RKO (cell line): Measurements from ENCODE around the gene SRCIN1.
"Not testable (repeated sequence)": the region's sequence is repeated elsewhere in the genome, so short reads cannot be mapped to it uniquely, and the experiment has no call there.

Experiments
- DNase-seq: peaks from one replicate; pipeline ENCODE4 v3.0.0-alpha.2; 2016; ENCODE audit warnings: low spot score

SRCIN1 gene

GRCh38 chr17:38510421-38511149 is 95.2 kb downstream of the SRCIN1 start:
- DNase-seq: no peak

DNA sequence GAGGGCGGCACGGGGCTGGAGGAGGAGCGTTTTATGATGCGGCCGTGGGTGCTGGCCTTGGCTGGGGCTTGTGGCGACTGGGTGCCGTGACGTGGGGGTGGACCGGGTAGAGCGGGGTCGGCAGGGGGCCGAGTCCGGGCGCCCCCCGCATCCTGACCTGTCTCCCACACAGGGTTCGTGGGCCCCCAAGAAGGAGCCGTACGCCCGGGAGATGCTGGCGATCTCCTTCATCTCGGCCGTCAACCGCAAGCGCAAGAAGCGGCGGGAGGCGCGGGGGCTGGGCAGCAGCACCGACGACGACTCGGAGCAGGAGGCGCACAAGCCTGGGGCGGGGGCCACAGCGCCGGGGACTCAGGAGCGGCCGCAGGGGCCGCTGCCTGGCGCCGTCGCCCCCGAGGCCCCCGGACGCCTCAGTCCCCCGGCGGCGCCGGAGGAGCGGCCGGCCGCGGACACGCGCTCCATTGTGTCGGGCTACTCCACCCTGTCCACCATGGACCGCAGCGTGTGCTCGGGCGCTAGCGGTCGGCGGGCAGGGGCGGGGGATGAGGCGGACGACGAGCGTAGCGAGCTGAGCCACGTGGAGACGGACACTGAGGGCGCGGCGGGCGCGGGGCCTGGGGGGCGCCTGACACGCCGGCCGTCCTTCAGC is 95.9 kb downstream of the SRCIN1 start:
- DNase-seq: no peak

- peak; percentile 74 for DNase-seq
Measured at GRCh38 chr17:38508954-38509771, 96.6 kb downstream of the SRCIN1 start.

- DNase-seq: no peak
Measured at GRCh38 chr17:38508570-38508950, 97.2 kb downstream of the SRCIN1 start.

- DNase-seq: no peak
Measured at GRCh38 chr17:38507921-38508569, 97.7 kb downstream of the SRCIN1 start.

GRCh38 chr17:38507436-38507835 is 98.3 kb downstream of the SRCIN1 start:
- no peak for DNase-seq

- no peak for DNase-seq
Measured at GRCh38 chr17:38504216-38504615, 101.5 kb downstream of the SRCIN1 start.

DNA sequence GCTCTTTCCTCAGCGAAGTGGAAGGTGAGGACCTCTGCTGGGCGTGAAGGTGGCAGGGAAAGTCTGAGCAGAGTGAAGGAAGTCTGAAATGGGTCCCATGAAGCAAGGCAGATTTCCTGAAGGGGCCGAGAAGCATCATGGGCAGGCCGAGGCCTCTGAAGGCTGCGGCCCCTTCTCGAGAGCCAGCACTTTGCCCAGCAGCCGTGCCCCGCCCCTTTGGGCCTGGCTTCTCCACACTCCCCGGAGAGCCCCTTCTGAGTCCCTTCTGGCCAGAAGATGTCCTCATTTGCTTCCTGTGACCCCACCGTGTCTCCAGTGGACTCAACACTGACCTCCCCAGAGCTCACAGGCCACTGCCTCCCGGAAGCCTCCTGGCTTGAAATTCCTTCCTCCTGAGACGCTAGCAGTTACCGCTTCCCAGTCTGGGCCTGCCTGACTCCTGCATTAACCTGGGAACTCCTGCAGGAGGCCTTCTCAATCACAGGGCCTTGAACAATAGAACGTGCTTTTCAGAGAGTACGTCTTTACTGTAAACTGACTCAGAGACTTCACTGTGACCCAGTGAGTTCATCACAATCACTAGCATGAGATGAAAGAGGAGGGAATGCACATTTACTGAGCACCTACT is 102.4 kb downstream of the SRCIN1 start:
- DNase-seq: not testable (repeated sequence)

GRCh38 chr17:38501718-38502117 is 104.0 kb downstream of the SRCIN1 start:
- DNase-seq: not testable (repeated sequence)

- DNase-seq: not testable (repeated sequence)
Measured at GRCh38 chr17:38499230-38499629, 106.5 kb downstream of the SRCIN1 start.

DNA sequence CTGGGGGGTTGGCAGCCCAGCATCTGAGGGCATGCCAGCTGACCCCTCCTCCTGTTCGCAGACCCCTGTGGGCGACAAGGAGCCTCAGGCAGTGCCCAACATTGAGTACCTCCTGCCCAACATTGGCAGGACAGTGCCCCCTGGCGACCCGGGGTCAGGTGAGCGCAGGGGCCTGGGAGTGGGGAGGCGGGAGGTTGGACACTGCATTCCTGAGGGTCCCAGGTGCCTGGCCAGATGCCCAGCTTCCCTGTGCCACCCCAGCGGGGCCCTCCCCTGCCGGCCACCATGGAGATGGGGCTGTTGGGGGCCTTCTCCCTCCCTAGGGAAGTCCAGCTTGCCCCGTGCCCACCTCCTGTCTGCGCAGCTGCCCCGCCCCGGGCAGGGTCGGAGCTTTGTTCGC is 107.4 kb downstream of the SRCIN1 start:
- no peak for DNase-seq

- not testable (repeated sequence) for DNase-seq
Measured at GRCh38 chr17:38497656-38498055, 108.1 kb downstream of the SRCIN1 start.

DNA sequence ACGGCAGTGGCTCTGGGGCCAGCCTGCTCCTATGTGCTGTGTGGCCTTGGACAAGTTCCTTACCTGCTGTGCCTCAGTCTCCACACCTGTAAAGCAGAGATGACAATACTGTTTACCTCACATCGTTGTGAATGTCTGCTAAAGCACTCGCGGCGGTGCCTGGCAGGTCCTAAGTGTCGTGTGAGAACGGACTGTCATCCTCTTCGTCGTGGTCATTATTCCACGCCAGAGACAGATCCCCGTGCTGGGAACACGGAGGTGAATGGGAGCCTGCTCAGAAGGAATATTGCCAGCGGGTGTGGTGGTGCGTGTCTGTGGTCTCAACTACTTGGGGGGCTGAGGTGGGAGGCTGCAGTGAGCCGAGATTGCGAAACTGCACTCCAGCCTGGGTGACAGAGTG is 111.6 kb downstream of the SRCIN1 start:
- not testable (repeated sequence) for DNase-seq

- DNase-seq: peak; percentile 89
Measured at GRCh38 chr17:38492067-38493040, 113.4 kb downstream of the SRCIN1 start.

- DNase-seq: not testable (repeated sequence)
Measured at GRCh38 chr17:38491346-38492066, 114.2 kb downstream of the SRCIN1 start.

- DNase-seq: not testable (repeated sequence)
Measured at GRCh38 chr17:38489774-38490173, 116.0 kb downstream of the SRCIN1 start.

- not testable (repeated sequence) for DNase-seq
Measured at GRCh38 chr17:38485681-38486298, 120.0 kb downstream of the SRCIN1 start.

DNA sequence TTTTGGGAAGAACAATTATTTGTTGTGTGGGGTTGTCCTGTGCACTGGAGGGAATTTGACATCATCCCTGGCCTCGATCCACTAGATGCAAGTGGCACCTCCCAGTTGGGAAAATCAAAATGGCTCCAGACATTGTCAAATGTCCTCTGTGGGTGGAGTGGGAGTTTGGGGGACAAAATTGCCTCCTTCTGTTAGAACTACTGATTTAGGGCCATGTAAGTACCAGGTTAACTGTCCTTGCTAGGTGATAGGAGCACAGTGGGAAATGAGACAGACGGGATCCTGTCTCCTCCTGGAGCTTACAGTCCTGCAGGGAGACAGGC is 120.6 kb downstream of the SRCIN1 start:
- DNase-seq: no peak
